Activated CD4-positive, alpha-beta T cell treated with anti-CD3 and anti-CD28 coated beads, Interleukin-2, Interleukin-4, amounts not matched to agents 100 ng/mL and 50 ng/mL, durations not matched to agents 16 hours and 8 hours (primary cell): ENCODE results near the gene COX6A1.
A peak's percentile ranks its signal among the peaks of the same experiment; 100 is the strongest.
"Not testable (repeated sequence)": the region's sequence is repeated elsewhere in the genome, so short reads cannot be mapped to it uniquely, and the experiment has no call there.

Experiments
- DNase-seq: peaks from one replicate; pipeline ENCODE4 v3.0.0-alpha.2; 2020; ENCODE audit warnings: low spot score

COX6A1 gene

DNA sequence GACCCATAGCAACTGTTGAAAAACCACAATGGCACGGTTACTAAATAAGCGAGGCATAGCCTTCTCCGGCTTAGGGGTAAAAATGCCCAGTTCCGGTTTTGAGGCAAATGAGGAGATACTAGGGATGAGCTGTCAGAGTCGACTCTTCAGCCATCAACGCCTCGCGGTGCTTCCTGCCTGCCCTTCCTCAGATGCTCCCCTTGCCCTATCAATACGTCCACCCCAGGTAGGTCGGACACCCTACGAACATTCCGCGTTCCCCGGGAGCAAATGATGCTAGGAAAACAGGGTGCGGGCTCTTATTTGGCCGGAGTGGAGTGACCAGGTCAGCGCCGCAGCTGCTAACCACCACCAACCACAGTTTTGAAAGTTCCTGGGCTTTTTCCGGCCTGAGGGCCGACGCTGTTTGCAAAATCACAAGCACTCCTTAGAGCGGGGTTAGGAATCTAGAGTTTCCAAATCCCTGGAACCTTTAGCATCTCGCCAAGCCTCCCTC is 30.5 kb downstream of the COX6A1 start:
- peak; percentile 40 for DNase-seq

DNA sequence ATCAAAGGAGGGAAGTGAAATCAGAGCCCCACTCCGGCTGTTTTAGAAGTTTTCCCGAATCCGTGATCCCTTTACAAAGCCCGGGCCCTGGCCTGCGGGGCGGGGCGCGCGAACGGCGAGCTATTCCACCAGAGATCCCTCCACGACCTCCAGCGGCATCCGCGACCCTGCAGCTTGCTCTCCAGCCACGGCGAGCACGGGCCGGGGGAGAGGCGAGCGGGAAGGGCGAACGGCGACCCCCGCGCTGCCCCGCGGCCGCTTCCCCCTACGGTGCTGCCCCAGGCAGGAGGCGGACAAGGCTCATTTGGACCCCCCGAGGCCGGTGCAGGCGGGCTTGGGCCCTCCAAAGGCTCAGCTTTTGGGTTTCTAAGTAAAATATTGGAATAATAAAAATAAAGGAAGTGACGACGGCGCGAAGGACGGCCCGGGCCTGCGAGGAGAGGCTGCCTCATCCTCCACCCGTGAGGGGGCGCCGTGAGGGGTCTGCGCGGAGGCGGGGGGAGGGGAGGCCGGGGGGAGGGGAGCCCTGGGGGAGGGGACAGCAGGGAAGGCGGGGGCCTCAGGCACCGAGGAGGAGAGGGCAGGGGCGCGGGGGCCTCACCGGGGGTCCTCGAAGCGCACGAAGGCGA is 31.0 kb downstream of the COX6A1 start:
- DNase-seq: peak; percentile 36

DNA sequence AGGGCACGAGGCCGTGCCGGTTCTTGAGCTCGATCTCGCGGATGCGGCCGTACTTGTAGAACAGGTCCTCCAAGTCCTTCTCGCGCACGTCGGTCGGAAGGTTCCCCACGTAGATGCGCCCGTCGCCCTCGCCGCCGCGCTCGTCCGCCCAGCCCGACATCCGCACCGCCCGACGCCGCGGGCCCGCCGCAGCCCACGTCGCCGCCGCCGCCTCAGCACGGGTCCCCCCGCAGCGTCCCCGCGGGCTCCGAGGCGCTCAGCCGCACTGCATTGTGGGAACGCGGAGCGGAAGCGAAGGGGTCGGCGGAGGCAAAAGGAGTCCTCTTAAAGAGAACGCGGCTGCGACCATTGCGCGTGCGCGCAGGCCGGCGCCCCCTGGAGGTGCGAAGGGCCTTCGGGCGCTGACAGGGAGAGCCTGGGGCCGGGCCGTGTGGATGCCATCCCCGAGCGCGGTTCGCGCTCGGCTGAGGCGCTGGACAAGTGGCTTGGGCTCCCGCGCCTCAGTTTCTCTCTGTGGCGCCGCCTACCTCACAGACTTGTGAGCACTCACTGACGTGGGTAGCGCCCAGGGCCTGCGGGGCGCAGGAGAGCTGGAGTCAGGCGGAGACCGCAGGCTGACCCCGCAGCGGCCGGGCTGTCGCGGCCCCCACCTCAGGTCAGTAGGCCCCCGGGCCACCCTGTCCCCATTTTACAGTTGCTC is 31.7 kb downstream of the COX6A1 start, which contains the start of gene SRSF9:
Gene SRSF9 (minus strand): TSS at position 299 of the 700 bp plus-strand sequence. CDS start 139 bp downstream, at position 160.
- peak; percentile 98 for DNase-seq

DNA sequence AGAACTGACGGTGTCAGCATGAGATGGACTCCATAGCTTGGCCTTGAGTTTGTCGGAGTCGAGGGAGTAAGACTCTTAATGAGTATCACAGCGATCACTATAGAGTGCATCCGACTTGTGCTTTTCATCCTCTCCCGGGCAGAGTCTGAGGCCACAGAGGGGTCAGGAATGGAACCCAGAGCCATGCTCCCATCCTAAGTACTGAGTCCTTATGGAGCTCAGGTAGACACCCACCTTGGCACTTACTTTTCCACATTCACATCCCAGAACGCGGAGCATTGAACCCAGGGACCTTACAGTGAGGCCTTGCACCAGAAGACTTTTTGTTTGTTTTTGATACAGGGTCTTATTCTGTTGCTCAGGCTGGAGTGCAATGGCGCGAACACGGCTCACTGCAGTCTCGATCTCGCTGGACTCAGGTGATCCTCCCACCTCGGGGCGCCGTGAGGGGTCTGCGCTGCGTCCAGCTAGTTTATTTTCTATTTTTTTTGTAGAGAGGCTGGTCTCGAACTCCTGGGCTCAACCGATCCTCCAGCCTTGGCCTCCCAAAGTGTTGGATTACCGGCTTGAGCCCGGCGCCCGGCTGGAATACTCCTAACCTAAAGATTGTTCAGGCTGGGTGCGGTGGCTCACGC is 32.4 kb downstream of the COX6A1 start:
- DNase-seq: no peak

DNA sequence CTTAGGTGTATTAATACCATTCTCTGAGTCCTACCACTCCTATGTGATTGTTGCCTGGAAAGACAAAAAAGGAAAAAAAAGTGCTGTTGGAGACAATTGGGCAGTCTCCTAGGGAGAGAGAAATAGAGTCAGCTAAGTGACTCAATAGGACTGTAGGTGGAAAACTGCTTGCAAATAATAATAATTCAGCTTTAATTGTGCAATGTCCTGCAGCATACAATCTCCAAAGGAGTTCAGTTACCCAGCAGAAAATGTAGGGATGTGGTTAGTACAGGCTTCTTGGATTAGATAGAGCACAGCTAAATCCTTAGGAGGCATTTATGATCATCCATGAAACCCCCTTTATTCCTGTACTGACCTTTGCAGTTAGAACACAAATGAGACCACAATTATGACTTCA is 34.6 kb downstream of the COX6A1 start:
- no peak for DNase-seq

DNA sequence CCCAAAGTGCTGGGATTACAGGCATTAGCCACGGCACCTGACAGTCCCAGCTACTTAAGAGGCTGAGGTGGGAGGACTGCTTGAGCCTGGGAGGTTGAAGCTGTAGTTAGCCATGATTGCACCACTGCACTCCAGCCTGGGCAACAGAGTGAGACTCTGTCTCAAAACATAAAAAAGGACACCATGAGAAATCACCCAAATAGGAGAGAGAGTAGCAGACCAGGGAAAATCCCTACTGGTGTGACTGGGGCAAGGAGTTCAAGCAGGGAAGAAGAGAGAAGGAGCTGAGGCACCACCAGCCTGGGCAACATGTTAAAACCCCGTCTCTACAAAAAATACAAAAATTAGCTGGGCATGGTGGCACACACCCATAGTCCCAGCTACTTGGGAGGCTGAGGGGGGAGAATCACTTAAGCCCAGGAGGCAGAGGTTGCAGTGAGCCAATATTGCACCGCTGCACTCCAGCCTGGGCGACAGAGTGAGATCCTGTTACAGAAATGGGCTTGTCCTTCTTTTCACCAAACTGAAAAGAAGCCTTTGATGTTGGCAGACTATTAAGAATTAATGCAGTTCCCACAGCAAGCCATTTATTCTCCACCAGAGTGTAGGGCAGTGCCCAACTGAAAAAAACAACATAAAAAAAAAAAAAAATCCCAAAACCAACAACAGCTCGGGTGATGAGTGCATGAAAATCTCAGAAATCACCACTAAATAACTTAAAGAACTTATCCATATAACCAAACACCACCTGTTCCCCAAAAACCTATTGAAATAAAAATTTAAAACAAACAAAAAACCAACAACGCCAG is 36.1 kb downstream of the COX6A1 start:
- no peak for DNase-seq

DNA sequence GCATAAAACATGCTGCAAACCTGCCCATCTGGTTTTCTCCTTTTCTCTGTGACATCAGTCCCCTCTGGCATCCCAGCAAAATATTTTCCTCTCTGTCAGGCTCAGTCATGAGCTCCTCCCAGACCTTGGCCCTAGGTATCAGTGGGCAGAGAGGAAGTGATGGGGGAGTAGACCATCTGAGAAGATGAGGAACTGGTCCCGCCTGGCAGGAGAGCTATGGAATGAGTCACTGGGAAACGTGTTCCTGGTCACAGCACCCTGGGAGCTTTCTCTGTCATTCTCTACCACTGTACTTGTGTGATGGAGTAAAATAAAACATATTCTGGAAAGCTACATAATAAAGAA is 36.7 kb downstream of the COX6A1 start:
- no peak for DNase-seq

DNA sequence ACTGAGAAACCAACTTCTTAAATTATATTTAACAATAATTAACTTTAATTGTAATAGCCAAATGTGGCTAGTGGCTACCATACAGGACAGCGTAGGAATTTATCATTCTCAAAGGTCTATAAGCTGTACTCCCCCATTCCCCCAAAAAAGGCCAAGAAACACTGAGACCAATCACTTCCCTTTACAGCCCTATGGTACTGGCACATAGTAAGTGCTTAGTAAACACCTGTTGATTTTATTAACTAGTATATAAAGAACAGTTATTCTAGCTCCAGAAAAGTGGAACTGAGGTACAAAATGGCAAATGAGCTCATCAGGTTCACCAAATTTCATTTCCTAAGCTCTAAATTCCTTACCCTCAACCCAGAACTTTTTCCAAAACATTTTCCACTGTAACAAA is 37.7 kb downstream of the COX6A1 start:
- no peak for DNase-seq

DNA sequence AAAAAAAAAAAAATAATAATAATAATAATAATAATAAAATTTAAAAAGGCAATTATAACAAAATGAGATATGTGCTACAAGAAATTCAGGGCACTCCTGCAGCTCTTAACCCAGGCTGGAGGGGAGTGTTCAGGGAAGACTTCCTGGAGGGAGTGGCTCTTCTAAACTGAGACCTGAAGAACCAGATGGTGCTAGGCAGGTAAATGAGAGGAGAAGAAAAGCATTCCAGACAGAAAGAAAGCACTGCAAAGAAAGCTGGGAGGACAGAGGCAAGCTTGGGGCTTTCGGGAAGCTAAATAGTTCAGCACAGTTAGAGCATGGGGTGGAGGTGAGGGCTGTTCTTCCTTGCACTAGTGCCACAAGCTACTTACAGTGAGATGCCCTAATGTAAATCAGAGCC is 41.5 kb downstream of the COX6A1 start:
- no peak for DNase-seq

DNA sequence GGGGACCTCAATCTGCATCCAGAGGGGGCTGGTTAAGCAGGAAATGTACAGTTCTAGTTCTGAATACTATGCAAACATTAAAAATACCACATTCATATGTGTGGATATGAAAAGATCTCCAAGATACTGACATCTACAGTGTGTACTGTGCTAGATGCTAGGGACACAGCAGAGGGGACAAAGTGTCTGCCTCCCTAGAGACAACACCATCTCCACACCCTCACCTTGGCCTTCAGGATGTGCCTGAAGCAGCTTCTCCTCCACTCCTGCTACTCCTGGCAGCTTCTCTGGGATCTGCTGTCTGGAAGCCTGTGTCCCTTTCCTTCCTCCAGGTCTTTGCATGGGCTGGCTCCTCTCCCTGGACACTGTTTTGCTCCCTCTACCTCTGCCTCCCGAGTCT is 42.3 kb downstream of the COX6A1 start:
- no peak for DNase-seq

DNA sequence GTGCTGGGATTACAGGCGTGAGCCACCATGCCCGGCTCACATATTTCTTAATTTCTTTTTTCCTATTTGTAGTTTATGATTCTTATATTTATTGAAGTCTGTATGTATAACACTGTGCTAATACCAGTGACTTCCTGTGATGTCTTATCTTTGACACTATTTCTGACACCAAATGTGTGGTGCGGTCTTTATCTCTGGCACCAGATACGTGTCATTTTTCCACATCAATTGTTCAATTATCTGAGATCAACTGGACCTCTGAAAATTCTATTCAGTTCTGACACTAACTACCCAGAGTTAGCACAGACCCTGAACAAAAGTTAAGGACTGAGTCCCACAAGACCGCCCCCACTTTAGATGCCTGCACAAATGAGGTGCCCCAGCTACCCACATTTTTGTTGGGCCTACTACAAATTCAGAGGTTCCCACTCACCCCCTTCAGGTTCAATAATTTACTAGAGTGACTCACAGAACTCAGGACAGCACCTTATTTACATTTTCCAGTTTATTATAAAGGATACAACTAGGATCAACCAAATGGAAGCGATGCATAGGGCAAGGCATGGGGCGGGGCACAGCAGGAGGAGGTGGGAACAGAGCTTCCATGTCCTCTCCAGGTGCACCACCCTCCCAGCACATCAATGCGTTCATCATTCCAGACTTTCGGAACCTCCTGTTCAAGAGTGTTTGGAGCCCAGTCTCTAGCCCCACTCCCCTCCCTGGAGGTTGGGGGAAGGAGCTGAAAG is 43.3 kb downstream of the COX6A1 start:
- no peak for DNase-seq

DNA sequence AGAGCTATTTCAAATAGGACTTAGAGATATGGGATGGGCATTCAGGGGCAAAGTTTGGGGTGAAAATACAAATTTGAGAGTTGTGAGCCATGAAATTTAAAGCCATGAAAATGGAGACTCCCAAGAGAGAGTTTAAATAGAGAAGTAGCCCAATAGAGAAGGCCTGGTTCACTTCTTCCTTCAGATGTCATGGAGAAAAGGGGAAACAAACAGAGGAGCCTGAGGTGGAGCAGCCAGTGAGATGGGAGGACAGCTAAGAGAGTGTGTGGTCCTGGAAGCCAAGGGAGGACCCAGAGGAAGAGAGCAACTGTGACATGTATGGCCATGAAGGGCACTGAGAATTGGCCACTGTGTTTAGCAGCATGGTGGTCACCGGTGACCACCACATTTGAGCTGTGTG is 45.7 kb downstream of the COX6A1 start:
- no peak for DNase-seq

DNA sequence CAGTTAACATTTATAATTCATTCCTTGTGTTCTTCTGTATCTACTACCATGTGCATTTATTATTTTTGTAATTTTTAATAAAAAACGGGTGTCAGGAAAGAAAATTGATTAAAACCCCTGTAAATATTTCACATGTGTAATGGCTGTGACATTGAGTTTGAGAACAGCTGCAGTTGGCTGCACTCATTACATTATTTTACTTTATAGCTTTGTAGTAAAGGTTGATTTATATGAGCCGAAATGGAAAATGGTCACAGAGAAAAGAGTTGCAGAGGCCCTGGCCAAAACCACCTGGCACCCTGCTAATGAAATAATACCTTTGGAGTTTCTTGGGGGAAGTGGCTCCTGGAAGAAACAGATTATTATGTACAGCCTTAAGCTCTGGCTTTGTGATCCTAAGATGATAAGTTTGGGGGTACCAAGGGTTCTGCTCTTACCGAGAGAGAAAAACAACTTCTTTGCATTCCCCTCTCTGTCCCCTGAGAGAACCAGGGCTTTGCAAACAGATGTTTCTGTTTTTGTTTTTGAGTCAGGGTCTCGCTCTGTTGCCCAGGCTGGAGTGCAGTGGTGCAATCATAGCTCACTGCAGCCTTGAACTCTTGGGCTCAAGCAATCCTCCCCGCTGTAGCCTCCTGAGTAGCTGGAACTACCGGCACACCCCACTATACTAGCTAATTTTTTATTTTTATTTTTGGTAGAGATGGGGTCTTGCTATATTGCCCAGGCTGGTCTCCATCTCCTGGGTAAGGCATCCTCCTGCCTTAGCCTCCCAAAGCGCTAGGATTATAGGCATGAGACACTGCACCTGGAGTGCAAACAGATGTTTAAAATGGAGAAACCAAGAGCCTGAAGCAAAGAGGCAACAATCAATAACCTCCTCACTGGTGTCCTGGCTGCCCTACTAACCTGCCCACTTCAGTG is 48.3 kb downstream of the COX6A1 start:
- DNase-seq: no peak

DNA sequence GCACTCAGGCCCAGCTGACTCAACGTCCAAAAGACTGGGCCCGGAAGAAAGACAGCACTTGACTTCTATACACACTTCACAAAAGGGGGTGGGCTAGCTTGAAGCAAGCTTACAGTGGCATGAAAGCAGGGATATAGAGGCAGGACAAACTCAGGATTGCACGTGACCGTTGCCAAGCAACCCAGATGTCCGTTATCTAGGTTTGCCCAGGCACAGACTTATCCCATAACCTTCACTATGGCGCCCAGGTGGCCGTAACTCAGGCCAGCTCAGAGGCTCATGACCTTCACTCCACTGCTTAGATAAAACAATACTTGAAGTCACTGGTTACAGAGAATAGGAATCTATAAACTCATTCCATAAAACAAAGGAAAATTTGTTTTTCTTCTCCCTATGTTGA is 49.6 kb downstream of the COX6A1 start:
- not testable (repeated sequence) for DNase-seq

DNA sequence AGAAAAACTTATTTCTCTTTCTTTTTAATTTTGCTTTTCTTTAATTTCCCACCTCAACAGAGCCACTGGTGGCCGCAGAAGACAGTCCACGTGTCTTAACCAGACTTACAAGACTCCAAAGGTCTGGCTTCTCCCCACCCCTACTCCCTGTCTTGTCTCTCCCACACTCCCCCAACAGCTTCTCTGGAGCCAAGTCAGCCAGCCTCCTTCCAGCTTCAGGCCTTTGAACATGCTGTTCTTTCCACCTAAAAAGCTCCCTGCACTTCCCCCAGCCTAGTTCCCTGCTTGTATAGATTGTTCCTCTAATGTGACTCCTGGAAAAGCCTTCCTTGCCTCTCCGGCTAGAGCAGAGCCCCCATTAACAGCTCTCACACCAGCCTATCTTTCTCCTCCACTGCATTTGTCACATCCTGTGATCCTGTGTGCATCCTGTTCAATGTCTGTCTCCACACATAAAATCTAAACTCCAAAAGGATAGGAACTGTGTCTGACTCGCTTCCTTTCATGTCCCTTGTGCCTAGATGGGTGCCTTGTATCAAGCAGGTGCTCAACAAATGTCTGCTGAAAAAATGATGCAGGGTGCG is 50.2 kb downstream of the COX6A1 start:
- DNase-seq: no peak

DNA sequence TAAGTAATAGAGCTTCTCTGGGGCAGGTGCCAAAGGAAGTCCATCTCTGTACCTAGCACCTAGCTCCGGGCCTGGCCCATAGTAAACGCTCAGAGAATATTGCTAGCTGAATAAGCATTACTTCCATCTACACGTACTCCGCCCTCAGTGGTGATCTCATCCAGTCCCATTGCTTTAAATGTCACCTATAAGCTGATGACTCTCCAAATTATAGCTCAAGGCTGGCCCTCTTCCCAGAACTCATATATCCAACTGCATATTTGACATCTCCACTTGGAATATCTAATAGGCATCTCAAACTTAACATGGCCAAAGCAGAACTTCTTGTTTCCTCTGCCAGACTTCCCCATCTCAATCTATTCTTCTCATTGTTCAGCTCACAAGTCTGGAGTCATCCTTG is 51.1 kb downstream of the COX6A1 start:
- DNase-seq: no peak

DNA sequence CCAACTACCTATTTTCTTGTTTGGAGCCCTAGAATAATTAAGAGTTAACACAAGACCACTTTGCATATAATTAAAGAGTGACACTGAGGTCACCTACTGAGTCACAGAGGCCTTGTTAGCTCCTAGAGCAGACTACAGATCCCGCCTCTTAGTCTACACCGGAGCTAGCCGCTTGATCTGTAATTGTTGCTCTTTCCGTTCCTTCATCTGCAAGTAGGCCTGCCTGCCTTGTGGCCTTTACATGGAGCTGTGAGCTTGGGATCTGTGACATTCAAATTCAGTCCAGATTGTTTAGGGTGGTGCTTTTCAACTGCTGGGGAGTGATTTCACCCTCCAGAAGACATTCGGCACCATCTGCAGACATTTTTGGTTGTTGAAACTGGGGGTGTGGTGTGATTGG is 52.4 kb downstream of the COX6A1 start:
- no peak for DNase-seq
